ENCODE measurements around the gene ICAM4.
"Not testable (repeated sequence)": the region's sequence is repeated elsewhere in the genome, so short reads cannot be mapped to it uniquely, and the experiment has no call there.

Gene ICAM4

DNA sequence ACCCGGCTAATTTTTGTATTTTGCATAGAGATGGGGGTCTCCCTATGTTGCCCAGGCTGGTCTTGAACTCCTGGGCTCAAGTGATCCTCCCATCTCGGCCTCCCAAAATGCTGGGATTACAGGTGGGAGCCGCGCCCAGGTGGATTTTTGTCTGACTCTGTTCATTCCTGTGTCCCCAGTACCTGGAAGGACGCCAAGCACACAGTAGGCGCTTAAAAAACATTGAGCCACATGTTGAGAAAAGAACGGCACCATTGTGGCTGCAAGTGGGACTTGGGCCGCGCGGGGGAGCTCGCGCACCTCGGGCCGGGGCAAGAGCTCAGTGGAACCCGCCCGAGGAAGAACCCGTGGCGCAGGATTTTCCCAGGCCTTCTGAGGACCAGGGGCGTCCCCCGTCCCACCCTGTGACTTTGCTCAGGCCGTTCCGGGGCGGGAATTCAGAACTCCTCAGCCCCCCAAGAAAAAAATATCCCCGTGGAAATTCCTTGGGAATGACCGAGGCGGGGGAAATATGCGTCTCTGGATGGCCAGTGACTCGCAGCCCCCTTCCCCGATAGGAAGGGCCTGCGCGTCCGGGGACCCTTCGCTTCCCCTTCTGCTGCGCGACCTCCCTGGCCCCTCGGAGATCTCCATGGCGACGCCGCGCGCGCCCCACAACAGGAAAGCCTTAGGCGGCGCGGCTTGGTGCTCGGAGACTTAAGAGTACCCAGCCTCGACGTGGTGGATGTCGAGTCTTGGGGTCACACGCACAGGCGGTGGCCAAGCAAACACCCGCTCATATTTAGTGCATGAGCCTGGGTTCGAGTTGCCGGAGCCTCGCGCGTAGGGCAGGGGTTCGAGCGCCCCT, 17.2 kb upstream of the ICAM4 start:
- DNase-seq, result no peak

DNA sequence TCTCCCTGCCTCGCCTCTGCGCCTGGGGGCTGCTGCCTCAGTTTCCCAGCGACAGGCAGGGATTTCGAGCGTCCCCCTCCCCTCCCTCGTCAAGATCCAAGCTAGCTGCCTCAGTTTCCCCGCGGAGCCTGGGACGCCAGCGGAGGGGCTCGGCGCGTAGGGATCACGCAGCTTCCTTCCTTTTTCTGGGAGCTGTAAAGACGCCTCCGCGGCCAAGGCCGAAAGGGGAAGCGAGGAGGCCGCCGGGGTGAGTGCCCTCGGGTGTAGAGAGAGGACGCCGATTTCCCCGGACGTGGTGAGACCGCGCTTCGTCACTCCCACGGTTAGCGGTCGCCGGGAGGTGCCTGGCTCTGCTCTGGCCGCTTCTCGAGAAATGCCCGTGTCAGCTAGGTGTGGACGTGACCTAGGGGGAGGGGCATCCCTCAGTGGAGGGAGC, 16.6 kb upstream of the ICAM4 start:
- DNase-seq, result no peak

- DNase-seq, result no peak
These were observed 15.9 kb upstream of the ICAM4 start, which contains the start of gene ICAM1 for GRCh38 chr19:10270616-10271394. ICAM1 (plus strand) TSS chr19:10271120; CDS start chr19:10271160, 40 bp downstream.

DNA sequence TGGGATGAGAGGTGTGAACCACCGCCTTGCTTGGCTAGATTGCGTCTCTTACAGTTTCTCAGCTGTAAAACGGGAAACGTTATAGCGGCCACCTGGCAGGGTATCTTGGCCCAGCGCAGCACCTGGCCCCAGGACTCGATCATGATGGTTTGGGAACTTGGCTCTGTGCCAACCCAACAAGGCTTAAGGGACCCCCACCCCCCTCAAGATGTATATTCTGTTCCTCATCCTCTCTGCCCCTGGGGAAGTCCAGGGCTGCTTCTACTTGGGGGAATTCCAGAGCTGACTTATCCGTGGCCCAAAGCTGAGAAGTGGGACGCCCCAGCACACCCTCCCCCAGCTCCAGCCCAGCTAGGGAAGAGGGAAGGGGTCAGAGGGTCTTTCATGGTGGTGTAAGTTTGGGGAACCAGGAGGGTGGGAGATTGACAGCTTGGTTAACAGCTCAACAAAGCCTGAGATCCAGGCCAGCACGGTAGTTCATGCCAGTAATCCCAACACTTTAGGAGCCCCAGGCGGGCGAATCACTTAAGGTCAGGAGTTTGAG, 15.1 kb upstream of the ICAM4 start:
- DNase-seq, result no peak

GRCh38 chr19:10274589-10274988, 12.2 kb upstream of the ICAM4 start:
- DNase-seq, result no peak

DNA sequence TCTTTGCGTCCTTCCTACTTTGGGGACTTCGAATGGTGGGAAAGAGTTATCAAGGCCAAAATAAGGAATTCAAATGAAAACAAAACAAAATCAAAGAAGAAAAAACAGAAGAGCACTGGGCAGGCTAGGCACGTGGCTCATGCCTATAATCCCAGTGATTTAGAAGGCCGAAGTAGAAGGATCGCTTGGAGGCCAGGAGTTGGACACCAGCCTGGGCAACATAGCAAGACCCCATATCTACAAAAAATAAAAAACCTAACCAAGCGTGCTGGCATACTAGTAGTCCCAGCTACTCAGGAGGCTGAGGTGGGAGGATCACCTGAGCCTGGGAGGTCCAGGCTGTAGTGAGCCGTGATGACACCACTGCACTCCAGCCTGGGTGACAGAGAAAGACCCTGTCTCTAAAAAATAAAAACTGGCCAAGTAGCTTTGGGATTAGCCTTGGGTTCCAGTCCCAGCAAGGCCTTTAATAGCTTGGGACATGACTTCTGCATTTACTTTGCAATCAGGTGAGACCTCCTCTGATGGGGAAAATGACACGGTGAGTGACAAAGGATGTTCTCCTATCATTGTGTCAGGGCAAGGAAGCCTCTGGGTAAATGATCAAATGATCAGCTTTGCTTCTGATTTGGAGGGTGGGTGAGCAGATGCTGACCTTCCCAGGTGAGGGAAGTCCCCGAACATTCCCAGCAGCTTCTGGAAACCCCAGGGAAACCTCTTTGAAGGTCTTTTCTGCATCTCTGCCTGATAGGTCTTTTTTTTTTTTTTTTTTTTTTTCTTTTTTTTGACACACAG, 8.8 kb upstream of the ICAM4 start:
- DNase-seq, result no peak

GRCh38 chr19:10278935-10279334, 7.8 kb upstream of the ICAM4 start:
- DNase-seq, result no peak

- no peak for DNase-seq
These were observed 6.9 kb upstream of the ICAM4 start for GRCh38 chr19:10279737-10280442.

GRCh38 chr19:10282043-10282442, 4.7 kb upstream of the ICAM4 start:
- DNase-seq, result not testable (repeated sequence)

DNA sequence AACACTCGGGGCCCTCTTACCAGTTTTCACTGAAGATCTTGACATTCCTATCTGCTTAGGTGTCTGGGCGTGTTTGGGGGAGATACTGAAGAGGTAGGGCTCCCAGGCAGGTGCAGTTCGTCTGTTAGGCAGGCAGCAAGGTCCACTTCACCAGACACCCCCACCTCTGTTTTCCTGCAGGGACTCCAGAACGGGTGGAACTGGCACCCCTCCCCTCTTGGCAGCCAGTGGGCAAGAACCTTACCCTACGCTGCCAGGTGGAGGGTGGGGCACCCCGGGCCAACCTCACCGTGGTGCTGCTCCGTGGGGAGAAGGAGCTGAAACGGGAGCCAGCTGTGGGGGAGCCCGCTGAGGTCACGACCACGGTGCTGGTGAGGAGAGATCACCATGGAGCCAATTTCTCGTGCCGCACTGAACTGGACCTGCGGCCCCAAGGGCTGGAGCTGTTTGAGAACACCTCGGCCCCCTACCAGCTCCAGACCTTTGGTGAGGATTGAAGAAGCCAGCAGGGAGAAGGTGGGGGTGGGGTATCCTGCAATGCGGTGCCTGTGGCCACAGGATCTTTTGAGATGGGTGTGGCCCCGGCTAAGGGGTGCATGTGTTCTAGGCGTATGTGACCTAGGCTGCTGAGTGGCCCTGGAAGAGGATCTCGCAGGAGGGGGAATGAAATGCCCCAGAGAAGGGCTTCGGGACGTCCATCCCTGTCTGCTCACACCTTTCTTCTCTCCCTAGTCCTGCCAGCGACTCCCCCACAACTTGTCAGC, 3.3 kb upstream of the ICAM4 start:
- no peak for DNase-seq

DNA sequence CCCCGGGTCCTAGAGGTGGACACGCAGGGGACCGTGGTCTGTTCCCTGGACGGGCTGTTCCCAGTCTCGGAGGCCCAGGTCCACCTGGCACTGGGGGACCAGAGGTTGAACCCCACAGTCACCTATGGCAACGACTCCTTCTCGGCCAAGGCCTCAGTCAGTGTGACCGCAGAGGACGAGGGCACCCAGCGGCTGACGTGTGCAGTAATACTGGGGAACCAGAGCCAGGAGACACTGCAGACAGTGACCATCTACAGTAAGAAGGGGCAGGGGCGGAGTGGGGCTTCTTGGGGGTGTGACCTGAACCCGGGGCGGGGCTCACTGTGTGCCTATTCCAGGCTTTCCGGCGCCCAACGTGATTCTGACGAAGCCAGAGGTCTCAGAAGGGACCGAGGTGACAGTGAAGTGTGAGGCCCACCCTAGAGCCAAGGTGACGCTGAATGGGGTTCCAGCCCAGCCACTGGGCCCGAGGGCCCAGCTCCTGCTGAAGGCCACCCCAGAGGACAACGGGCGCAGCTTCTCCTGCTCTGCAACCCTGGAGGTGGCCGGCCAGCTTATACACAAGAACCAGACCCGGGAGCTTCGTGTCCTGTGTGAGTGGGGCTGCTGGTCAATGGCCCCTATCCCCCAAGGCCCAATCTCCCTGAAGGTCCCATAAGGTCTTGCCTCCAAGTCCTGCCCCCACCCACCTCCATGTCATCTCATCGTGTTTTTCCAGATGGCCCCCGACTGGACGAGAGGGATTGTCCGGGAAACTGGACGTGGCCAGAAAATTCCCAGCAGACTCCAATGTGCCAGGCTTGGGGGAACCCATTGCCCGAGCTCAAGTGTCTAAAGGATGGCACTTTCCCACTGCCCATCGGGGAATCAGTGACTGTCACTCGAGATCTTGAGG, 2.4 kb upstream of the ICAM4 start:
- DNase-seq, result no peak

GRCh38 chr19:10284960-10285278, 1.8 kb upstream of the ICAM4 start:
- DNase-seq, result no peak

DNA sequence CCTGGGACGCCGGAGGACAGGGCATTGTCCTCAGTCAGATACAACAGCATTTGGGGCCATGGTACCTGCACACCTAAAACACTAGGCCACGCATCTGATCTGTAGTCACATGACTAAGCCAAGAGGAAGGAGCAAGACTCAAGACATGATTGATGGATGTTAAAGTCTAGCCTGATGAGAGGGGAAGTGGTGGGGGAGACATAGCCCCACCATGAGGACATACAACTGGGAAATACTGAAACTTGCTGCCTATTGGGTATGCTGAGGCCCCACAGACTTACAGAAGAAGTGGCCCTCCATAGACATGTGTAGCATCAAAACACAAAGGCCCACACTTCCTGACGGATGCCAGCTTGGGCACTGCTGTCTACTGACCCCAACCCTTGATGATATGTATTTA, 1.4 kb upstream of the ICAM4 start:
- no peak for DNase-seq

DNA sequence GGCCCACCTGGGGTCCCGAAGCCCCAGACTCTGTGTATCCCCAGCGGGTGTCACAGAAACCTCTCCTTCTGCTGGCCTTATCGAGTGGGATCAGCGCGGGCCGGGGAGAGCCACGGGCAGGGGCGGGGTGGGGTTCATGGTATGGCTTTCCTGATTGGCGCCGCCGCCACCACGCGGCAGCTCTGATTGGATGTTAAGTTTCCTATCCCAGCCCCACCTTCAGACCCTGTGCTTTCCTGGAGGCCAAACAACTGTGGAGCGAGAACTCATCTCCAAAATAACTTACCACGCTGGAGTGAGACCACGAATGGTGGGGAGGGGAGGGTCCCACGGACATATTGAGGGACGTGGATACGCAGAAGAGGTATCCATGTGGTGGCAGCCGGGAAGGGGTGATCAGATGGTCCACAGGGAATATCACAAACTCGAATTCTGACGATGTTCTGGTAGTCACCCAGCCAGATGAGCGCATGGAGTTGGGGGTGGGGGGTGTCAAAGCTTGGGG, 2.0 kb downstream of the ICAM4 start:
- no peak for DNase-seq

DNA sequence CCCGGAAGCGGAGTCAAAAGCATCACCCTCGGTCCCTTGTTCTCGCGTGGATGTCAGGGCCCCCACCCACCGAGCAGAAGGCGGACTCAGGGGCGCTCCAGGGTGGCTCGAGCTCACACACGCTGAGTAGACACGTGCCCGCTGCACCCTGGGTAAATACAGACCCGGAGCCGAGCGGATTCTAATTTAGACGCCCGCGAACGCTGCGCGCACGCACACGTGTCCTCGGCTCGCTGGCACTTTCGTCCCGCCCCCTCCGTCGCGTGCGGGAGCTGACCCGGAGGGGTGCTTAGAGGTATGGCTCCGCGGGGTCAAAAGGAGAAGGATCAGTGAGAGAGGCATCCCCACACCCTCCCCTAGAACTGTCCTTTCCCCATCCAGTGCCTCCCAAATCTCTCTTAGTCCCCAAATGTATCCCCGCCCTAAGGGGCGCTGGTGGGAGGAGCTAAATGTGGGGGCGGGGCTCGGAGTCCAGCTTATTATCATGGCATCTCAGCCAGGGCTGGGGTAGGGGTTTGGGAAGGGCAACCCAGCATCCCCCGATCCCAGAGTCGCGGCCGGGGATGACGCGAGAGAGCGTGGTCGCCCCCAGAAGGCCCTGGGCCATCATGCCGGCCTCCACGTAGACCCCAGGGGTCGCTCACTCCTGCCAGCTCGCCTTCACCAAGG, 2.5 kb downstream of the ICAM4 start:
- DNase-seq, result no peak

- no peak for DNase-seq
These were observed 3.1 kb downstream of the ICAM4 start, which contains the start of gene ICAM5 for GRCh38 chr19:10289836-10290356. ICAM5 (plus strand) TSS chr19:10289952; CDS start chr19:10290044, 92 bp downstream.

GRCh38 chr19:10290357-10290875, 3.7 kb downstream of the ICAM4 start:
- DNase-seq, result no peak

DNA sequence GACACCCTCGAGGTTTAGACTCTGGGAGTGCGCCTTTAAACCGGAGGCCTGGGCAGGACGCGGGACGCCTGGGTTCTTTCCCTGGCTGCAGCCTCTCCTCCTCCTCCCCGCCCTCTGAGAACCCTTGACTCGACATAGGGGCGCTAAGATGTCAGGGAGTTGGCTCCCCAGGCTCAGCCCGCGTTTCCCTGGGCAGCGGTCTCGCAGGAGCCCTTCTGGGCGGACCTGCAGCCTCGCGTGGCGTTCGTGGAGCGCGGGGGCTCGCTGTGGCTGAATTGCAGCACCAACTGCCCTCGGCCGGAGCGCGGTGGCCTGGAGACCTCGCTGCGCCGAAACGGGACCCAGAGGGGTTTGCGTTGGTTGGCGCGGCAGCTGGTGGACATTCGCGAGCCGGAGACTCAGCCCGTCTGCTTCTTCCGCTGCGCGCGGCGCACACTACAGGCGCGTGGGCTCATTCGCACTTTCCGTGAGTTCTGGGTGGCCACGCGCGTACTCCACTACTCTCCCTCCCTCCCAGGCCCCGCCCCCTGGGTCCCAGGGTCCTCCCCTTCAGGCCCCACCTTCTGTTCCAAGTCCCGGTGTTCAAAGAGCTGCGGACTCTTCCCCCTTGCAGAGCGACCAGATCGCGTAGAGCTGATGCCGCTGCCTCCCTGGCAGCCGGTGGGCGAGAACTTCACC, 4.3 kb downstream of the ICAM4 start:
- DNase-seq, result no peak
